ENCODE results near the gene HTR2A. TPM values are rescaled to one million over a fixed set of nuclear protein-coding genes. Genes with fewer than 3 reads are reported as not detected.
"Not testable (repeated sequence)": the region's sequence is repeated elsewhere in the genome, so short reads cannot be mapped to it uniquely, and the experiment has no call there.

The HTR2A gene
- total RNA-seq, 1 donor = under 0.01 TPM

- no peak for DNase-seq (ENCODE audit: low read depth in 2 of 3, low spot score in 2 of 3)
These were observed 80.5 kb downstream of the HTR2A start for GRCh38 chr13:46816371-46816770.

- peak in 1 of 3 donors; percentile 20 for DNase-seq (ENCODE audit: low read depth in 2 of 3, low spot score in 2 of 3)
These were observed 84.5 kb downstream of the HTR2A start for GRCh38 chr13:46812301-46812797.

GRCh38 chr13:46810440-46810839, 86.4 kb downstream of the HTR2A start:
- DNase-seq (ENCODE audit: low read depth in 2 of 3, low spot score in 2 of 3) = no peak

GRCh38 chr13:46804921-46805320, 91.9 kb downstream of the HTR2A start:
- not testable (repeated sequence) for DNase-seq (ENCODE audit: low read depth in 2 of 3, low spot score in 2 of 3)

- no peak for DNase-seq (ENCODE audit: low read depth in 2 of 3, low spot score in 2 of 3)
These were observed 92.5 kb downstream of the HTR2A start for GRCh38 chr13:46804391-46804815.

GRCh38 chr13:46803586-46803985, 93.3 kb downstream of the HTR2A start:
- DNase-seq (ENCODE audit: low read depth in 2 of 3, low spot score in 2 of 3) = no peak

GRCh38 chr13:46801858-46802257, 95.0 kb downstream of the HTR2A start:
- no peak for DNase-seq (ENCODE audit: low read depth in 2 of 3, low spot score in 2 of 3)

- no peak for DNase-seq (ENCODE audit: low read depth in 2 of 3, low spot score in 2 of 3)
These were observed 97.7 kb downstream of the HTR2A start for GRCh38 chr13:46799139-46799538.

GRCh38 chr13:46797501-46798237, 99.2 kb downstream of the HTR2A start:
- DNase-seq (ENCODE audit: low read depth in 2 of 3, low spot score in 2 of 3) = no peak

- DNase-seq (ENCODE audit: low read depth in 2 of 3, low spot score in 2 of 3) = peak; percentile 76 to 93 (median 87)
These were observed 100.1 kb downstream of the HTR2A start, which contains the start of gene ESD for GRCh38 chr13:46796515-46797474. Gene ESD, minus strand, starts transcription at chr13:46797161. Its CDS starts 5,748 bp downstream, at chr13:46791413.

GRCh38 chr13:46796129-46796514, 100.7 kb downstream of the HTR2A start:
- DNase-seq (ENCODE audit: low read depth in 2 of 3, low spot score in 2 of 3) = no peak

- no peak for DNase-seq (ENCODE audit: low read depth in 2 of 3, low spot score in 2 of 3)
These were observed 101.5 kb downstream of the HTR2A start for GRCh38 chr13:46795321-46795720.

- DNase-seq (ENCODE audit: low read depth in 2 of 3, low spot score in 2 of 3) = no peak
These were observed 113.3 kb downstream of the HTR2A start for GRCh38 chr13:46783504-46783903.

- DNase-seq (ENCODE audit: low read depth in 2 of 3, low spot score in 2 of 3) = no peak
These were observed 114.2 kb downstream of the HTR2A start for GRCh38 chr13:46782691-46783090.

- DNase-seq (ENCODE audit: low read depth in 2 of 3, low spot score in 2 of 3) = no peak
These were observed 114.8 kb downstream of the HTR2A start for GRCh38 chr13:46782066-46782465.

Other genes starting within 250 kb of the HTR2A start
- gene ESD, start 99.9 kb downstream of the HTR2A start, total RNA-seq = 71.4 TPM